H1 (cell line): Measurements from ENCODE around the gene TSSC4. TPM values are rescaled to one million over a fixed set of nuclear protein-coding genes. Genes with fewer than 3 reads are reported as not detected.

Source experiments
- CHD7 ChIP-seq: fragments of 300-600 bp; sonication (generic); IDR thresholded peaks from 2 replicates; pipeline ENCODE4 v1.7.1; 2012; ENCODE audit warnings: low read length, moderate library complexity, mild to moderate bottlenecking, inconsistent platforms; ENCODE audit not compliant: insufficient replicate concordance
- SRF ChIP-seq: IDR thresholded peaks from 2 replicates; pipeline ENCODE4 v1.6.1; 2011; ENCODE audit warnings: mild to moderate bottlenecking, low read depth, low read length, moderate library complexity
- polyA plus RNA-seq, 7 experiments: library from polyadenylated mRNA; depleted of rRNA in 3 of 7; stranded (reverse) in 5 of 7; unstranded in 2 of 7; fragments of >200 nt in 5 of 7; fragments of 200-250 nt in 2 of 7; gene quantifications; 1 replicate in 5 of 7; 2 replicates in 1 of 7; 4 replicates in 1 of 7; pipeline versions ENCODE4 v1.2.1 to v1.2.3, GENCODE V29; 2011 to 2013; ENCODE audit warnings: missing spikeins in 2 of 7, mixed read lengths in 2 of 7
- total RNA-seq: library from RNA; stranded (reverse); fragmentation: NEBNext Ultra II Directional; extraction: Animal tissue kit (Norgen Biotek cat#: 25700); gene quantifications from 2 replicates; pipeline ENCODE4 v1.2.1, GENCODE V29; 2021

The TSSC4 gene
- total and polyA plus RNA-seq, 2 of the 8 experiments (the other 6 are each of a cell fraction or from before 2014, with no cell fraction given) = 34.0 to 39.3 TPM

- TF ChIP-seq CHD7 = no peak
- no peak for TF ChIP-seq SRF
These were observed 16.2 kb downstream of the TSSC4 start (continued) for GRCh38 chr11:2416765-2417164.
